ENCODE results near the gene PRCD.

PRCD gene

GRCh38 chr17:76570877-76571471, 31.1 kb downstream of the PRCD start:
- no peak for DNase-seq (ENCODE audit: low read depth)

- no peak for DNase-seq (ENCODE audit: low read depth)
Measured at GRCh38 chr17:76572201-76572910, 32.5 kb downstream of the PRCD start.

- DNase-seq (ENCODE audit: low read depth) = no peak
Measured at GRCh38 chr17:76573096-76573495, 33.3 kb downstream of the PRCD start.

- DNase-seq (ENCODE audit: low read depth) = no peak
Measured at GRCh38 chr17:76574166-76574565, 34.3 kb downstream of the PRCD start.

GRCh38 chr17:76575570-76575969, 35.7 kb downstream of the PRCD start:
- DNase-seq (ENCODE audit: low read depth) = no peak

GRCh38 chr17:76576189-76576588, 36.3 kb downstream of the PRCD start:
- no peak for DNase-seq (ENCODE audit: low read depth)

GRCh38 chr17:76577876-76578275, 38.0 kb downstream of the PRCD start:
- DNase-seq (ENCODE audit: low read depth) = no peak

- no peak for DNase-seq (ENCODE audit: low read depth)
Measured at GRCh38 chr17:76578376-76578775, 38.5 kb downstream of the PRCD start.

- no peak for DNase-seq (ENCODE audit: low read depth)
Measured at GRCh38 chr17:76579281-76579680, 39.4 kb downstream of the PRCD start.

GRCh38 chr17:76581515-76581914, 41.7 kb downstream of the PRCD start:
- DNase-seq (ENCODE audit: low read depth) = no peak

- DNase-seq (ENCODE audit: low read depth) = no peak
Measured at GRCh38 chr17:76582660-76583059, 42.8 kb downstream of the PRCD start.

- DNase-seq (ENCODE audit: low read depth) = no peak
Measured at GRCh38 chr17:76584427-76585032, 44.7 kb downstream of the PRCD start.

- DNase-seq (ENCODE audit: low read depth) = no peak
Measured at GRCh38 chr17:76585033-76585648, 45.3 kb downstream of the PRCD start.

GRCh38 chr17:76585649-76586593, 46.1 kb downstream of the PRCD start, which contains the start of gene ST6GALNAC2:
Gene ST6GALNAC2 (minus strand): TSS chr17:76585860. CDS start chr17:76585808, 52 bp downstream.
- DNase-seq (ENCODE audit: low read depth) = no peak

- no peak for DNase-seq (ENCODE audit: low read depth)
Measured at GRCh38 chr17:76586741-76587487, 47.1 kb downstream of the PRCD start.

GRCh38 chr17:76588182-76588581, 48.3 kb downstream of the PRCD start:
- DNase-seq (ENCODE audit: low read depth) = no peak

- DNase-seq (ENCODE audit: low read depth) = no peak
Measured at GRCh38 chr17:76593384-76593826, 53.6 kb downstream of the PRCD start.

GRCh38 chr17:76593959-76594358, 54.1 kb downstream of the PRCD start:
- DNase-seq (ENCODE audit: low read depth) = no peak

- DNase-seq (ENCODE audit: low read depth) = no peak
Measured at GRCh38 chr17:76594690-76595089, 54.8 kb downstream of the PRCD start.

Data from stimulated activated CD4-positive, alpha-beta T cell treated with anti-CD3 and anti-CD28 coated beads, Interleukin-2, amount 100 ng/mL, for 4 hours (primary cell).